Keratinocyte (primary cell): ENCODE measurements around the gene ABCC8. TPM values are rescaled to one million over a fixed set of nuclear protein-coding genes. Genes with fewer than 3 reads are reported as not detected.
A peak's percentile ranks its signal among the peaks of the same experiment; 100 is the strongest.

Experiments
- DNase-seq: peaks from one replicate; pipeline ENCODE4 v3.0.0-alpha.2; 2011; ENCODE audit warnings: low read depth, missing footprints, low spot score
- FAIRE-seq: peaks from 2 replicates; lab custom pipeline; 2011; peaks lifted over from hg19 to GRCh38; lab: Jason Lieb, UNC
- H2AFZ ChIP-seq: 2 replicates; pipeline ENCODE4 v1.6.0; 2012; ENCODE audit warnings: low read length, control low read depth, inconsistent platforms; ENCODE audit not compliant: control insufficient read depth
- H3K27ac ChIP-seq: 2 replicates; pipeline ENCODE4 v1.5.1; 2011; ENCODE audit warnings: low read length; ENCODE audit not compliant: control insufficient read depth, insufficient read depth
- H3K27me3 ChIP-seq: 3 replicates; pipeline ENCODE4 v1.6.0; 2011; ENCODE audit warnings: low read length; ENCODE audit not compliant: control insufficient read depth, insufficient read depth; ENCODE audit errors: extremely low read depth
- H3K36me3 ChIP-seq, 2 experiments: 2 replicates in 1 of 2; 3 replicates in 1 of 2; pipeline ENCODE4 v1.5.1; 2011; ENCODE audit warnings: low read length in 2 of 2, mild to moderate bottlenecking in 1 of 2; ENCODE audit not compliant: control insufficient read depth in 2 of 2, insufficient read depth in 2 of 2; ENCODE audit errors: extremely low read depth in 1 of 2
- H3K4me1 ChIP-seq: 3 replicates; pipeline ENCODE4 v1.5.1; 2011; ENCODE audit warnings: low read length; ENCODE audit not compliant: control insufficient read depth, insufficient read depth; ENCODE audit errors: extremely low read depth
- H3K4me2 ChIP-seq: 3 replicates; pipeline ENCODE4 v1.6.0; 2011; ENCODE audit warnings: low read depth, low read length; ENCODE audit not compliant: control insufficient read depth, insufficient read depth; ENCODE audit errors: extremely low read depth
- H3K4me3 ChIP-seq, 3 experiments: fragments of 200-600 bp in 1 of 3; sonication (generic) in 1 of 3; 2 replicates in 2 of 3; 3 replicates in 1 of 3; pipeline ENCODE4 v1.5.1; 2011 to 2016; ENCODE audit warnings: low read length in 3 of 3, mild to moderate bottlenecking in 3 of 3, control low read depth in 2 of 3, inconsistent platforms in 1 of 3, low read depth in 1 of 3, mixed read lengths in 1 of 3, mixed run types in 1 of 3, moderate library complexity in 1 of 3; ENCODE audit not compliant: control insufficient read depth in 2 of 3, insufficient read depth in 2 of 3; ENCODE audit errors: extremely low read depth in 1 of 3
- H3K79me2 ChIP-seq: 2 replicates; pipeline ENCODE4 v1.6.0; 2012; ENCODE audit warnings: low read length; ENCODE audit not compliant: control insufficient read depth, insufficient read depth
- H3K9ac ChIP-seq: 3 replicates; pipeline ENCODE4 v1.6.0; 2011; ENCODE audit warnings: low read length; ENCODE audit not compliant: control insufficient read depth, insufficient read depth; ENCODE audit errors: extremely low read depth
- H3K9me1 ChIP-seq: 3 replicates; pipeline ENCODE4 v1.6.0; 2011; ENCODE audit warnings: low read length; ENCODE audit not compliant: control insufficient read depth, insufficient read depth; ENCODE audit errors: extremely low read depth
- H3K9me3 ChIP-seq: 2 replicates; pipeline ENCODE4 v1.5.1; 2012; ENCODE audit warnings: low read depth, low read length; ENCODE audit not compliant: control insufficient read depth
- H4K20me1 ChIP-seq: 3 replicates; pipeline ENCODE4 v1.6.0; 2011; ENCODE audit warnings: low read length; ENCODE audit not compliant: control insufficient read depth, insufficient read depth; ENCODE audit errors: extremely low read depth
- CTCF ChIP-seq, 3 experiments: IDR thresholded peaks in 1 of 3; conservative IDR thresholded peaks in 1 of 3; optimal IDR thresholded peaks in 1 of 3; 2 replicates in 2 of 3; 3 replicates in 1 of 3; pipeline versions ENCODE3 to v1.5.1; 2011; ENCODE audit warnings: low read length in 3 of 3, mild to moderate bottlenecking in 3 of 3, moderate library complexity in 2 of 3, control low read depth in 1 of 3, inconsistent platforms in 1 of 3; ENCODE audit not compliant: insufficient read depth in 2 of 3; ENCODE audit errors: extremely low read depth in 1 of 3
- EZH2 ChIP-seq: IDR thresholded peaks from one replicate; pipeline ENCODE4 v1.6.1; 2012; ENCODE audit warnings: inconsistent platforms, mild to moderate bottlenecking, low read length, moderate library complexity
- dilution Hi-C: fragments of 300-500 bp; cut with MboI; formaldehyde crosslinking; loops from one replicate; pipeline ENCODE4 v1.7.0; 2020; ENCODE audit warnings: low sequenced_read_pairs; ENCODE audit not compliant: extremely low pct_ligation_motif_present
- polyA plus RNA-seq, 5 experiments: library from polyadenylated mRNA; depleted of rRNA in 3 of 5; stranded (reverse) in 3 of 5; stranded (forward) in 1 of 5; unstranded in 1 of 5; fragments of >200 nt; gene quantifications; 1 replicate in 1 of 5; 2 replicates in 3 of 5; 3 replicates in 1 of 5; pipeline versions ENCODE4 v1.2.1 to v1.2.3, GENCODE V29; 2011 to 2012; ENCODE audit warnings: missing spikeins in 2 of 5, low read depth in 1 of 5, low replicate concordance in 1 of 5

The ABCC8 gene
- polyA plus RNA-seq, 1 donor (not counting 4 experiments of a cell fraction or from before 2014, with no cell fraction given), result not detected

- TF ChIP-seq CTCF (optimal IDR thresholded peaks at IDR 0.05 in 1 of 3, IDR thresholded peaks at IDR 0.05 in 1 of 3, conservative IDR thresholded peaks at IDR 0.05 in 1 of 3; ENCODE audit: extremely low read depth in 1 of 3, insufficient read depth in 2 of 3, low read length in 3 of 3) (no peak), EZH2 (peak; percentile 81)
- no peak for DNase-seq
- FAIRE-seq, result no peak
Measured at GRCh38 chr11:17475666-17476316, 854 bp downstream of the ABCC8 start.

GRCh38 chr11:17473071-17473744, 3.4 kb downstream of the ABCC8 start:
- no peak overlapping the region for H3K4me2 ChIP-seq
- dilution Hi-C loops, result no loop called here
- H3K4me3 ChIP-seq, result no peak overlapping the region
- H3K4me1 ChIP-seq, result no peaks in the 10 kb centered on the region
- peaks cover 57% of the 10 kb centered on the region for H3K27me3 ChIP-seq
- no peak overlapping the region for H3K9ac ChIP-seq
- H3K9me1 ChIP-seq, result no peaks in the 10 kb centered on the region
- peak; percentile 38 to 46 (median 44) for TF ChIP-seq CTCF (optimal IDR thresholded peaks at IDR 0.05 in 1 of 3, IDR thresholded peaks at IDR 0.05 in 1 of 3, conservative IDR thresholded peaks at IDR 0.05 in 1 of 3; ENCODE audit: extremely low read depth in 1 of 3, insufficient read depth in 2 of 3, low read length in 3 of 3)
- no peak for TF ChIP-seq EZH2
- no peaks in the 10 kb centered on the region for H4K20me1 ChIP-seq
- no peak overlapping the region for H2AFZ ChIP-seq
- H3K36me3 ChIP-seq, result no peaks in the 10 kb centered on the region
- no peaks in the 10 kb centered on the region for H3K9me3 ChIP-seq
- no peak overlapping the region for H3K27ac ChIP-seq
- DNase-seq (no peak), FAIRE-seq (no peak)
- no peaks in the 10 kb centered on the region for H3K79me2 ChIP-seq

More at GRCh38 chr11:17475666-17476316, 854 bp downstream of the ABCC8 start:
- H3K4me2 ChIP-seq, result no peak overlapping the region
- H2AFZ ChIP-seq, result no peak overlapping the region
- H3K79me2 ChIP-seq, result no peaks in the 10 kb centered on the region
- H3K36me3 ChIP-seq, result no peaks in the 10 kb centered on the region
- H3K9ac ChIP-seq, result no peak overlapping the region
- H3K9me3 ChIP-seq, result no peaks in the 10 kb centered on the region
- H3K4me1 ChIP-seq, result no peaks in the 10 kb centered on the region
- H3K27ac ChIP-seq, result no peak overlapping the region
- H3K27me3 ChIP-seq, result peaks cover 67% of the 10 kb centered on the region
- H3K4me3 ChIP-seq, result no peak overlapping the region
- no peaks in the 10 kb centered on the region for H3K9me1 ChIP-seq
- H4K20me1 ChIP-seq, result no peaks in the 10 kb centered on the region
- dilution Hi-C loops, result no loop called here
